GM19351 (cell line): ENCODE results near the gene HPX.

ENCODE experiments used
- ATAC-seq: cut with Tn5 transposase; IDR thresholded peaks from one replicate; pipeline ENCODE4 v1.9.1; 2021; ENCODE audit warnings: mild to moderate bottlenecking, moderate library complexity; ENCODE audit not compliant: unreplicated experiment

HPX gene

DNA sequence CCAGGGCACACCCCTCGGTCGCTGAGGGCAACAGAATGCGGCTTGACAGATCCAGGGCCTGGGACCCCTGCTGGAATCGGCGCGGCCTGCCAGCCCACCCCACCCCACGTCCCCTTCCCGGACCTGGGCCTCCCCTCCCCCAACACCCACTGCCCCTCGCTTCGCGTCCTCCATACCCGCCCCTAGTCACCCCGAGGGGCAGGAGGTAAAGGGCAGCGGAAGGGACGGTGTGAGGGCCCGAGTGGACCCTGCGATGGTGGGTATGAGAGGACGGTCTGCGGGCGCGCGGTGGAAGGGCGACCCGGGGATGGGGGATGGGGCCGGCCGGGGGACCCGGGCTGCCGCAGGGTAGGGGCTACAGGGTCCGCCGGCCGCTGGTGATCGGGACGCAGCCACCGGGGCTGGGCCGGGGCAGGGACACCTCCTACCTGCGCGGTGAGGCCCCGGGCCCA is 22.2 kb downstream of the HPX start:
- no peak for ATAC-seq

DNA sequence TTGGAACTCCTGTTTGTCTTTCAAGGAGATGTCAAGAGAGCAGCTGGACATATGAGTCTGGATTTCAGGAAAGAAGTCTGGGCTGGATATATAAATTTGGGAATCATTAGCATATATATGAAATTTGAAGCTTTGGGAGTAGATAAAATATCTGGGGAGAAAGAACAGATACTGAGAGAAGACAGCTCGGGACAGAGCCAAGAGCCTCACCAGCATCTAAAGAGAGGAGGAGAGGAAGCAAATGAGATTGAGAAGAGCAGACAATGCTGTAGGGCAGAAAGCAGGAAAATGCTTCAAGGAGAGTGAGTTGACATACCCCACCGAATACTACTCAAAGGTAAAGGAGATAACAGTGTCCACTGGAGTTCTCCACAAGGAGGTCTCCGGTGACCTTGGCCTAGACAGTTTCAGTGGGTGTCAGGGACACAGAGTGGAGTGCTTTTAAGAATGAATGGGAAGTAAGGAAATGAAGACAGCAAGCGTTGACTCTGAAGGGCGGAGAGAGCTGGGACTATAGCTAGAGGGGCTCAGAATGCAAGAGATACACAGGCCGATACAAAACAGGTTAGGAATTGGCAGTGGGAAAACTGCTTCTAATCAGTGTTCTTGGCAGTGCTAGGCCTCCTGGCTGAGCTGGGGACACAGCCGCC is 22.8 kb downstream of the HPX start:
- ATAC-seq: no peak

DNA sequence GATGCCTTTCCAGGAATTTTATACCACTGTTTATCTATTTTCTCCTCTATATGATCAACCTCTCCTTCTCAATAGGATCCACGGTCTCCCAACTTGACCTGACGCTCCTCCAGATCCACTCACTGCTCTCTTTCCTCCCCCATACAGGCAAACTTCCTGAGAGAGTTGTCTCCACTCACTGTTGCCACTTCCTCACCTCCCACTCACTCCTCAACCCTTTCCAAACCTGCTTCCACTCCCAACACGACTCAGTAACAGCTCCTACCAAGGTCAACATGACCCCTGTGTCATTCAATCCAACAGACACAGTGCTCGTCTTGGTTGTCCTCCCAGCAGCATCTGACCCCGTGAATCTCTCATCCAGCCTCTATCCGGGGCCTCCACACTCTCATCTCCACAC is 25.0 kb downstream of the HPX start:
- ATAC-seq: no peak

DNA sequence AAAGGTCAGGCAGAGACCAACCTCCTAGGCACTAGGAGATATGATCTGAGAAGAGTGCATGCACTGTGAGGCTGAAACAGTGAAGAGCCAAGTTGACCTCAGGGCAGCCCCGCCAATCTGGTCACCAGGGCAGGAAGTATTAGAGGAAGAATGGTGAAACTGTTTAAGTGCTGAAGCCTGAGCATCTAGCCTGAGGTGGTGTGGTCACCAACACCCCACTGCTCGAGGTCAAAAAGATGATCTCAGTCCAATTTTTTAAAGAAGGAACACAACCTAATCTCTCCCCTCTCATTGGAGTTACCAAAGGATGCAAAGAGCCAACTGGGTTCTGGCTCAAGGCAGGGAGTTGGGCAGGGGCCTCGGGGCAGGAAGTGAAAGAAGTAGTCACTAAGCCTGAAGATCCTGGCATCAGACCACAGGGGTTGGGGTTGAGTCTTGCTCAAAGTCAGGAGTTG is 25.9 kb downstream of the HPX start:
- peak; percentile 55 for ATAC-seq

DNA sequence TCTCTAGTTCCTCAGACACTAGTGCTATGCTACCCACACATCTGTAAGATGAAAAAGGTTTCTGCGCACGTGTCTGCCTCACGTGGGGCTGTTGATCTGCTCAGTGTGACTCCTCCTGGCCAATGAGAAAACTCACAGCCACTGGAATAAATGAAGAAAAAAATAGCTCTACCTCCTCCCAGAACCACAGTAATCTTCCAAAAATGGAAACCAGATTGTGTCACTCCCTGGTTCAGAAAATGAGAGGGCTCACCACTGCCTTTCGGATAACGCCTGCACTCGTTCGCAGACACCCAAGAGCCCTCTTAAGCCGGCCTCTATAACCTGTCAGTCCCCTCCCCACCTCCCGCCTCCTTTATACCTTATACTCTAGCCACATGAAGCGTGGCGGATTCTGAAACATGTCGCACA is 27.0 kb downstream of the HPX start:
- ATAC-seq: no peak

DNA sequence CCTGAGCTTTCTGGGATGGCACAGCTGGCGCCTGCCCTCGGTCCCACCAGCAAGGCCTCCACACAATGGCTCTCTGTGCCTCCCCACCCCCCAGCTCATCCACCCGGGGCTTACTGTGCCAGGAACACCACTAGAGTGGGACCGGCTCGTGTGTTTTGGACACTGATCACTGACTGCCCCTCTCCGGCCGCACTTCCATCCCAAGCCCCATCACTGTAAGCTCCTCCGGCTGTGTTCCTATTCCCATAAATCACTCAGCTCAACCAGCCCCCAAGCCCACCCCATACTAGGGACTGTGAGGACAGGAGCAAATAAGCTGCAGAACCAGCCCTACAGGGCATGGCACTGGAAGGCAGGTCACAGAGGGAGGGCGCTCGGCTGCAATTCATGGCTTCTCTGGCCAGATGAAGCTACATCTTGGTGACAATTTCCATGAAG is 29.2 kb downstream of the HPX start:
- no peak for ATAC-seq

DNA sequence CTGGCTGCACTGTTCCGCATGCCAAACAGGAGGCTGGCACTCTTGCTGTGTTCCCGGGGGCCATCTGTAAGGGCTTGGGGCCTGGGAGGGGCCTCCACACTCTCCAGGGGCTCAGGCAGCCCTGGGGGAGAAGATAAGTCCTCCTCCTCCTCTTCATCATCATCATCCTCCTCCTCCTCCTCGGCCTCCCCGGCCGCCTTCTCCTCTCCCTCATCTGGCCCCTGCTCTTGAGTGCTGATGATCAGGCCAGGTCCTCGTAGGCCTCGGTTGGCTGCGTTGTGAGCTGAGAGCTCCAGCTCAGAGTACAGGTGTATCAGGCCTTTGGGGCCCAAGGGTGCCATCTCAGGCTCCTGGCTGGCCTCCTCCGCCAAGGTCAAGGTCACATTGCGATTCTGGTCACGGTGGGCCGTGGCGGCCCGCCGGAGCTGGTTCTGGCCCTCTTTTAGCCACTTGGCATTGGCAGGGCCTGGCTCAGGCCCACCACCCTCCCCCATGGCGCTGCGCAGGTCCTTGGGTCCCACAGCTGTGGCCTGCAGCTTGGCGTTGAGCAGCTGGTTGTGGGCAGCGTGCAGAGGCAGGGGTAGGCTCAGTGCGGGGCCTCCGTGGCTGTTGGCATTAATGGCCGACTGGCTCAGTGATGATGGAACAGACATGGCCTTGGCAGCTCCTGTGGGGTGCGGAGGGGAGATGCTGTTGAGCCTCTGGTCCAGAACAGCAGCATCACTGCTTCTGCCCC is 29.9 kb downstream of the HPX start:
- no peak for ATAC-seq

DNA sequence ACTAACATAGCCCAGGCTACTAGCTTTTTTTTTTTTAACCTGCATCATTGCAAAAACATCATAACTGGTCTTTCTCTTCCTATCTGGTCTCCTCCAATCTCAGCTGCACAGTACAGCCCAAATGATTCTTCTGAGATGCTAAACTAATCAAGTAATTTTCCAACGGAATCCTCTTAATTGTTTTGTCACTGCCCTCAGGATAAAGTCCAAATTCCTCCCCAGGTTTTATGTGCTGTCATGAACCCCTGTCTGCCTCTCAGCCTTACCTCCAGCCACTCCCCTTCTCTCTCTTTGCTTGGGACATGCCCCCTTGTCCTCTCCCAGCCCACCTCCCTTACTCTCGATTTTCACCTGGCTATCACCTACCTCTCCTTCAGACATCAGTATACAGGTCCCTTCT is 34.4 kb downstream of the HPX start:
- ATAC-seq: no peak

DNA sequence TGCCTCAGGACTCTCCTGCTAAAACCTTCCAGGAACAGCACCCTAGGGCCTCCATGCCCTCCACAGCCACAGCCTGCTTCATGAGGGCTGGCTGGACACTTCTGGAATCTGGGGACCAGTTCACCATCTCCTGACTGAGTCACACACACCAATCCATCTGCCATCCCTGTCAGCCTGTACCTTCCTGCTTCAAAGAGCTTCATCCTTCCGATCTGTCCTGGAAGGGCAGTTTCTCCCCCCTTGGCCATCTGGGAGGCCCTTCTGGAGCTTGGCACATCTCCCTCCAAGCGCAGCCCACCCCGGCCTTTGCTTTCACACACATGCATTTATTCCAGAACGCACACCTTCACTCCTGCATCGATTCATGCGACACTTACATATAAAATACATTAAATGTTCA is 34.9 kb downstream of the HPX start:
- ATAC-seq: no peak

DNA sequence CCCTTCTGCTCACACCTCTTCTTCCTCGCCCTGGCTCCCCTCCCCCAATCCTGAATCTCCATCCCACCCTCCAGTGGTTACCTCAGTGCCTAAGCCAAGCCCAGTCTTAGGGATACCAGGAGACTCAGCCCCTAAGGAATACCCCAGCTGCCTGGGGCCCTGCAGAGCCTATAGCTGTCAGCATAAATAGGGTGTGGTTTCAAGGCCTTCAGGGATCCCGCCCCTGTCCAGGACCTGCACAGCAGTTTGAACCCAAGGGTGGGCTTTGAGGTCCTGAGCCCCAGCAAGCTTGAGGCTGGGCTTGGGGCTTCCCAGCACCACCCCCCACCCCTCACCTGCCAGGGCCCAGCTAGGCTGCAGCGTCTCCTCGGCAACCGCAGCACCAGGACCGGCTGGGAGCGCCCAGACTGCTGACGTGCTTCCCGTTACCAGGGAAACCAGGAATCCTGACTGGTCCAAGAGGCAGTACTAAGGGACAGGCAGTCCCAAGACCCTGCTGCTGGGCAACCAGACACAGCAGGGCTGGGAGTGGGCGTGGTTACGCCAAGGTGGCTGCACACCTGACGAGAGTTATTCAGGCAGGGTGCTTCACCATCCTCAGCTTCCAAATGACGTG is 35.6 kb downstream of the HPX start:
- no peak for ATAC-seq

DNA sequence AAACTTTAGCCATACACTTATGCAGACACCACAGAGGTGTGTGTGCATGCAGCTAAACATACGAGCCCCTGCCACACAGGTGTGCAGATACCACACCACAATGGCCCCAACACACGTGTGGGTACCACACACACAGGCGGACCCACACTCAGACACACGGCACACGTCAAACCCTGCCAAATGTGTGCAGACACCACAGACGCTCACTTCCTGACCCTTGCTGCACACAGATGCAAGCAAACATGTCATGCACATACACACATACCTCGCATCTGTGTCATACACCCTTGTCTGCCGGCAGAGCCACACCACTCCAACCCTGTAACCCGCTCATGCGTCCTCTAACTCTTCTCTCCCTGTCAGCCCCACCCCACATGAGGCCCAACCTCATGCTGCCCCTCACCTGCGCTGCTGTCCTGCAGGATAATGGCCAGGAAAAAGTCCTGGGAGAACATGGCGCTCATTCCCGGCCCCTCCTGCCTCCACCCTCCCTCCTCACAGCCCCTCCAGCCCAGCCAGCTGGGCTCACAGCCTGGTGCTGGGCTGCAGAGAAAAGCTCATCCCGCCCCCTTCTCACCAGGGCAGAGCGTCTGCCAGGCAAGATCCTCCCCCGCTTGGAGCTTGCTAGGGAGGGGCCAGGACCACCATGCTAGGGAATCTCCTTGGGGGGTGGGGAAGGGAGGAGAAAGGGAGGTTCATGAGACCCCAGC is 36.3 kb downstream of the HPX start:
- no peak for ATAC-seq

DNA sequence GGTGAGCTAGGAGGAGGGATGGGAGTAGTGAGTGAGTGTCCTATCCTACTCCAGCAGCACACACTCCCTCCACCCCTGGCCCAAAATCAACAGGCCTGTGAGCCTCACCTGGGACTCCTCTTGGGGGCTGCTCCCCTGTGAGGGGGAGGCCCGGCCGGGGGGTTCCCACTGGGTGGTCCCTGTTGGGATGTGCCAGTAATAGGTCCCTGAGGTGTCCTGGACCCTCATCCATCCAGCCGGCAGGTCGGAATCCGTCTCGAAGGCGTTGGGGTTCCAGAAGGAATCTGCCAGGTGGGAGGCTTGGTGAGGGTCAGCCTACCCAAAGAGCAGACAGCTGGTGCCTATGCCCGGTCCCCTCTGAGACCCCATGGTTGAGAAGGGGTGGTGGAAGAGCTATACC is 37.2 kb downstream of the HPX start:
- ATAC-seq: no peak

DNA sequence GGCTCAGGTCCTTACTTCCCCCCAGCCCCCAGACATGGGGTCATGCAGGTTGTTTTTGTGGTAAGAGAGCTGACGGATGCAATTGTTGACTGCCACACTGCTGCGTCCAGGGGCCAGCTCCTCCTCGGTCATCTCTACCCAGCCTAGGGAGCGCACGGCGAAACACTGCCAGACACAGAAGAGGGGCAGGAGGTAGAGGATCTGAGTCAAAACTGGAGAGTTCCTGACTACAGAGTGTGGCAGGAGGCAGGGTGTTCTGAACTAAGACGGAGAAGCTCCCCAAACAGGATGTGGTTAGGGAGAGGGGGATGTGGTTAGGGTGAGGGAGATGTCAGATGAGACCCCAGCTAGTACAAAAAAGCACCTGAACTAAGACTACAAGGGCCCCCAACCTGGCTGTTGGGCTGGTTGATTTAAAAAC is 38.2 kb downstream of the HPX start:
- peak; percentile 91 for ATAC-seq

DNA sequence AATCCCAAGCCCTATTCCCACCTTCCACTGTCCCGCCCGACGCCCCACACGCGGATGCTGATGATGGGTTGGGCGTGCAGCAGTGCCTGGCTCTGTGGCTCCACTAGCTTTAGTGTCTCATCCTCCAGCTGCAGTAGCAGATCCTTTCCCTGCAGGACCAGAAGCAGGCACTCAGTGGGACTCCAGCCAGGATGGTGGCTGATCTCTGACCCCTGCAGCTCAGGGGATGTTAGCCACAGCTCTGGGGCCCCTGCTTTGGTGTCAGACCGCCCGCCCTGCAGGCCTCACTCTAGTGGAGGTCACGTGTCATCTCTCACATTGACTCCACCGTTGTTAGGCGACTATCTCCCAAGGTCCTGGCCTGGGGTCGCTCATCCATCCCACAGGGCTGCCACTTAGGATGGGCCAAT is 38.7 kb downstream of the HPX start:
- peak; percentile 63 for ATAC-seq

DNA sequence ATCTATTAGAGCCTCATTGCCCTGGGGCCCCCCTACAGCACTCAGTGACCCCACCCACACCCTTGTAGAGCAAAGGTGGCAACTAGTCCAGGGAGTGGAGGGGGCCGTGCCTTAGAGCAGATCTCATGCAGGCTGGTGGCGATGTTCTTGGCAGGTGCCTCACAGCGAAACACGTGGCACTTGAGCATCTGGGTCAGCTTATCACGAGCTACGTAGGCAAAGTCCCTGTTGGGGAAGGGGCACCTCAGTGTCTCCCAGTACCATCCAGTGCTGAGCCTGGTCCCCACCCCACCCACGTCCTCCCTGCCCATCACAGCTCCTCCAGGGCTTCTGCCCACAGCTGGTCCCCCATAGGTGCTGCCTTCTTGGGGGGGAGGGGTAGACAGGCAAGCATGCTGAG is 39.3 kb downstream of the HPX start:
- ATAC-seq: no peak

DNA sequence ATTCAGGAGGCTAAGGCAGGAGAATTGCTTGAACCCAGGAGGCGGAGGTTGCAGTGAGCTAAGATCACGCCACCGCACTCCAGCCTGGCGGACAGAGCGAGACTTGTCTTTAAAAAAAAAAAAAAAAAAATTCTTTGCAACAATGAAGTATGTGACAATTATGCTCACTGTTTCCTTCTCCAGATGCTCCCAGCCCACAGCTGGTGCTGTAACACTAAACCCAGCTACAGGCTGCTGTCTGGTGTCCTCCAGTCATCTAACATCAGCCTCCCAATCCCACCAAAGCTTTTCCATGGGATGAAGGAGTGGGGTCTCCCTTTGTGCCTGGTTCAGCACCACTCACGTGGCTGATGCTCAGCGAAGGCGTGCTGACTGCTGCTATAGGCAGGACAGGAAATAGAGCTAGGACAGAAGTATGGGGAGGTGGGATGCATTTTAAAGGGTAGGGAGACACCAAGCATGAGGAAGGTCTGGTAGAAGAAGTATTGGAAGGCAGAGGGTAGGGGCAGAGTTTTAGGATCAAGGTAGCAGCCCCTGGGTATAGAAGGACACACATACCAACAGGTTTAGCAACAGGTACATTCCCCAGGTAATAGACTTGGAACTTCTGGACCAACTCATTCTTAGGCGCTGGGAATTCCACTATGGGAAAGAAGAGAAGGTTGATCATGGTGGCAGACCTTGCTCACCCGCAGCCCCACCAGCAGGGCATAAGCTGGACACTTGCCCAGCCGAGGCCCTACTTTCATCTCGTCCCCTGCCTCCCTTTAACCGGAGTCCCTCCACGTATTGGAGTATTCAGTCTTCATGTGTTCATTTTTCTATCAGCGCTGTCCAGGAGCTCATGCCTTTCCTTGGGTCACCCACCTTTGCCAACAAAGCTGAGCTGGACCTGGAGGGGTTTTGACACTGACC is 40.1 kb downstream of the HPX start:
- no peak for ATAC-seq

DNA sequence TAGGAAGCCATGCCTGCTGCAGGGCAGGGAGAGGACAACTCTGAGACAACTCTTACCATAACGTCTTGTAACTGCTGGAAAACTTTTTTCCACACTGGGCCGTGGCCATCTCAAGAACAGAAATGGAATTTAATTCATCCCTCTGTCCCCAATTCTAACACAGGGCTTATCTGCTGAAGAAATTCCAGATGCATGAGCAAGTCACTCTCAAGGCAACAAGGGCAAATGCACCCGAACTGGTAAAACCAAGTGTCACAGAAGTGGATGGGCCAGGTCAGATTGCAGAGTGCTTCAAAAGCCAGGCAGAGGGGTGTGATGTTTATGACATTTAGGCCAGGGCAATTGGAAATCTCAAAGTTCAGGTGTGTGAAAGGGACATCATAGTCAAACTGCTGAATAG is 43.2 kb downstream of the HPX start:
- no peak for ATAC-seq

DNA sequence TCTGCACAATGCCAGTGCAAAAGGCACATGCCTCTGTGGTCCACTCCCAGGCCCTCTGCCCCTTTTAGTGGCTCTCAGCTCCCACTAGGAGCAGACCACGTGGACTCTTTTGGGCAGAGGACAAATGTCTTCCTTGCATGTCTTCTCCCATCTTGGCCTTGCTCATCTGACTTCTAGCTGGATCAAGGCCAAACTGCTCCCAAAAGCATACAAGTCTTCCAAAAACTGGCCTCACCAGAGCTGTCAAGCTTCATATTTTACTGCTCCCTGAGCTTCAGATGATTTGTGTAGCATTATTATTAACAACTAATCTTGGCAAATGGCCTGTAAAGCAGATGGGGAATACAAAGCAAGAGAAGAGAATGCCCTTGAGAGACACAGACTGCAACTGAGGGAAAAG is 43.6 kb downstream of the HPX start:
- ATAC-seq: no peak

DNA sequence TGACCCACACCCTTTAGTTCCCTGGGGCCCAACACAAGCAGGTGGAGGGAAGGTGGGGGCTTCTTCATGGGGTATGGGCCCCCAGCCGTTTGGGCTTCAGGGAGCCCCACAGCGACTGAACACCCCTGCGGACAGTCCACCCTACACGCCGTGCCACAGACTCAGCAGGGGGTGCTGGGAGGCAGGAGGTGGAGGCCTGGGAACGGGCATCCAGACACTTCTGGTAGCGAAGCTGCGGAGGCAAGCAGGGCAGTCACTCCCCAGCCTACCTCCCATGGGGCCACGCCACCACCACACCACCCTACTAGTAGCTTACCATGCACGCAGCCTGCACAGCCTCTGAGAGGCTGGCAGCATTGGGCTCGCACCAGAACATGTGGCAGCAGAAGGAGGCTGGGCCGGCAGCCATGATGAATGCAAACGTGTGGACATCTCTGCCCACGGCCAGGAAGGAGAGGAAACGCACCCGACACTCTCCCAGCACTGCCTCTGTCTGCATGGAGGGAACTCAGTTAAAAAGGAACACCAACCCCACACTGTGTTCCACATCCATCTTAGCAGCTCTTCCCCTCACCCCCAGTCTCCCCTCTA is 45.2 kb downstream of the HPX start:
- no peak for ATAC-seq
